HG03097 (cell line): ENCODE data around the gene MEAF6.

Experiments used
- ATAC-seq: cut with Tn5 transposase; IDR thresholded peaks from one replicate; pipeline ENCODE4 v1.9.1; 2021; ENCODE audit not compliant: unreplicated experiment, low FRiP score

Gene MEAF6

GRCh38 chr1:37485902-37486679 lies 28.5 kb downstream of the MEAF6 start:
- ATAC-seq, result no peak

DNA sequence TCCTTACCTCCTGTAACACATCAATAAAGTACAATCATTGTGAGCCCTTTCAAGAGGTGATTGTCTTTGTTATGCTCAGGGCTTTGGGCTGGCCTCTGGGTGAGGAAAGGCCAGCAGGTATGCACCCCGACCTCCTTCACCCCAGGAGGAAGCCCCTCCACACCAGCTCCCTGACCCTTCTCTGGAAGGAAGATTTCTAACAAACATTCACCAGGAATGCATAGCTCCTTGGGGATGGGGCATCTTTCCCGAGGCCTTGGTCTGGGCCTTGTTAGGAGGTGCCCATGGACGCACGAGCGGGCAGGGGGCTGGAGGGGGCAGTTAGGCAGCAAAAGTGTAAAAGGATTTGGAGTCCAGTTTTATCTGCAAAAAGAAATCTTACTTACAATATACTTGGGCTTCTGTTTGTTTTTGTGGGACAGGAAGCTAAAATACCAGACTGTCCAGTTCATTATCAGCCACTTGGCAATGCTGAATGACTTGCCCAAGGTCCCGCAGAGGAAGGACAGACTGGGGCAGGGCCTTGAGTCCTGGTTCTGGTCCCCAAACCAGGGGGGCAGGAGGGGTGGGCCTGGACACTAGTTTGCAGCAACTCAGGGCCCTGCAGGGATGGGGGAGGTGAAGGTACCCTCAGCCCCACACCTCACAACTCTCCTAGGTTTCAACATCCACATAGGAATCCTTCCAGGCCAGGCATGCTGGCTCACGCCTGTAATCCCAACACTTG lies 30.1 kb downstream of the MEAF6 start:
- ATAC-seq, result no peak

- ATAC-seq, result no peak
Observed at GRCh38 chr1:37483785-37484184, 30.8 kb downstream of the MEAF6 start.

DNA sequence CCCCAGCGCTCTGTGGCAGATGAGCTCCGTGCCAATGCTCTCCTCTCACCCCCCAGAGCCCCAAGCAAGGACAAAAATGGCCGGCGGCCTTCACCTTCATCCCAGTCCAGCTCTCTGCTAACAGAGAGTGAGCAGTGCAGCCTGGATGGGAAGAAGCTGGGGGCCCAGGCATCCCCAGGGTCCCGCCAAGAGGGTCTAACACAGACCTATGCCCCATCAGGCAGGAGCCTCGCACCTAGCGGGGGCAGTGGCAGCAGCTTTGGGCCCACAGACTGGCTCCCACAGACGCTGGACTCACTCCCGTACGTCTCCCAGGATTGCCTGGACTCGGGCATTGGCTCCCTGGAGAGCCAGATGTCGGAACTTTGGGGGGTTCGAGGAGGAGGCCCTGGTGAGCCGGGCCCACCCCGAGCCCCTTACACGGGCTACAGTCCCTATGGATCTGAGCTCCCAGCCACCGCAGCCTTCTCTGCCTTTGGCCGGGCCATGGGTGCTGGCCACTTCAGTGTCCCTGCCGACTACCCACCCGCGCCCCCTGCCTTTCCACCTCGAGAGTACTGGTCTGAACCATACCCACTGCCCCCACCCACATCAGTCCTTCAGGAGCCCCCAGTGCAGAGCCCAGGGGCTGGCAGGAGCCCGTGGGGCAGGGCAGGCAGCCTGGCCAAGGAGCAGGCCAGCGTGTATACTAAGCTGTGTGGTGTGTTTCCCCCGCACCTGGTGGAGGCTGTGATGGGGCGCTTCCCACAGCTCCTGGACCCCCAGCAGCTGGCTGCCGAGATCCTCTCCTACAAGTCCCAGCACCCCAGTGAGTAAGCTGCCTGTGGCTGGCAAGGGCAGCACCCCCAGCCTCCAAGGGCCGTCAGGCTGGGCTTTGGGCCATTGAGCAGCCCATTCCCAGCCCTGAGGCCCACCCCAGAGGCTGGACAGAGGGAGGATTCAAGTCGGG lies 31.5 kb downstream of the MEAF6 start:
- no peak for ATAC-seq

- ATAC-seq, result no peak
Observed at GRCh38 chr1:37482004-37482785, 32.4 kb downstream of the MEAF6 start.

GRCh38 chr1:37481289-37482003 lies 33.1 kb downstream of the MEAF6 start:
- no peak for ATAC-seq

GRCh38 chr1:37480581-37481288 lies 33.8 kb downstream of the MEAF6 start:
- no peak for ATAC-seq

GRCh38 chr1:37480125-37480466 lies 34.5 kb downstream of the MEAF6 start:
- no peak for ATAC-seq

GRCh38 chr1:37479255-37480124 lies 35.1 kb downstream of the MEAF6 start:
- ATAC-seq, result no peak

GRCh38 chr1:37478890-37479254 lies 35.7 kb downstream of the MEAF6 start:
- ATAC-seq, result no peak

DNA sequence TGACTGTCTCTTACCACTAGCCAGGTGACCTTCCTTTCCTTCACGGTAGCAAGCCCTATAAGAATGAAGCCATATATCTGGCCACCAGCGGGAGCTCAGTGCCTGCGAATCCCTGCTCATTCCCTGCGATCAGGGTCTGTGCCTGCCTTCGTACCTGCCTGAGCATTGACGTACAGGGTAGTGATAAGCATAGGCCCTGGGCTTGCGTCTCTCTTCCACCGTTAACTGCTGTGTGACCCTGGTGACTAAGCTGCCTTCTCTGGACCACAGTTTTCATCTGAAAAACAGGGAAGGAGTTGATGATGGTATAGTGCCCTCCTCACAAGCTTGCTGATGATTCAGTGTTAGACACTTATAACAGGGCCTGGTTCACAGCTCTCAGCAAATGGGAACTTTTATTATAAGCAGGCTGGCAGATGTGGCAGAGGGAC lies 36.1 kb downstream of the MEAF6 start:
- no peak for ATAC-seq

GRCh38 chr1:37477946-37478345 lies 36.6 kb downstream of the MEAF6 start:
- no peak for ATAC-seq

DNA sequence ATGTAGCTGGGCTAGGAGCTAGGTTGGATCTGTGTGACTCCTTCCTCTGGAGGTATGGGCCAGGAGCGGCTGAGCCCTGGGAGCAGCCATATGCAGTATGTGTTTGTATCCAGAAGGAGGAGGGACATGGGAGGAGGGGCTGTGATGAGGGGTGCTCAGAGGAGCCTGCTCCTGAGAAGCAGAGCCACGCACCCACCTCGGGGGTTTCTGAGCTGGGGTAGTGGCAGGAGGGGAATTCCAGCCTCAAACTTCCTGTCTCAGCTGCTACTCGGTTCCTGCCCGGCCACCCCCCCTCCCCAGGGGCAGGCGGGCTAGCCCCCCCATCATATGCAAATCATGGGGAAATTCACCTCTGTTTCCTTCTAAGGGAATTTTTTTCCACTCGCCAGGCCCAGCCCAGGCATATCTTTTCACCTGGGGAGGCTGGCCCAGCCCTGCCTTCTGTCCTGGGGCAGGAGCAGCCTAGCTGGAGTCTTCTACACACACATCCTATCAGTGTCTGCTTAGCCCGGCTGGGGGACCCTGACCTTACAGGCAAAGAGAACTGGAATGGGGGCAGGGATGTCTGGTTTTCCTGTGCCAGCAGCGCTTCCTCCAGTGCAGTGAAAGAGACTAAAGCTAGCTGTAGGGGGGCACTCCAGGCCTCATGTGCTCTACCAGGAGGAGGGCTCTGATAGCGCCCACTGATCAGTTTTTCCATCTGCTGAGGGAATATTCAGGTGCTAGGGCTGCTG lies 37.2 kb downstream of the MEAF6 start:
- ATAC-seq, result peak; percentile 38

DNA sequence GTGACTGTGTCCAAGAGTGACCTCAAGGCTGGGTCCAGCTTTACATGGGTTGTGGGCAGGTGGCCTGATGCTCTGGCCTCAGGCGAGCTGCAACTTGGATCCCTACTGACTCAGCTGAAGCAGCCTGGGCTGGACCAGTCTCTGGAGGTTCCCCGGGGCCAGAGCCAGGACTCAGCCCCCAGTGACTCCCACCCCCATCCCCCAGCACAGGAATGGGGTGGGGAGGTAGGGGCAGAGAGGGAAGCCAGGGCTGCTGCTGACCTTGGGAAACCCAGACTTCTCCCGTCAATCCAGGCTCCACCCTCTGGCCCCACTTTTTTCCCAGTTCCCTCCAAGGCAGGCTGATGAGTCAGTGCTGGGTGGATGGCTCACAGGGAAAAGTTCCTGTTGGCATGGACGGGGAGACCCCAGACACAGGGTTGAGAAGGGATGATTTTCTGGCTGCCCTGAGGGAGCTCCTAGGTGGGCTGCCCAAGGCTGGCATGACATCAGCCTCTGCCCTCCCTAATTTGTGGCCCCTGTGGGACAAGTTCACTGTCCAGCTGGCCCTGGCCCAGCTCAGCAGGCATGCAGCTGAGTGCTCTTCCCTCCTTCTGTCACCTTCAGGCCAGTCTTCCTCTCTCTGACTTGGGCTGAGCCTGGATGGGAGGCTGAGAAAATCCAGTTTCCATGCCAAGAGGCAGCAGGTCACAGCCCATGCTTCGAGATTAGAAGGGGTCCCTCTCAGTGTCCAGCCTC lies 37.9 kb downstream of the MEAF6 start:
- ATAC-seq, result no peak

- ATAC-seq, result no peak
Observed at GRCh38 chr1:37476087-37476452, 38.5 kb downstream of the MEAF6 start.

GRCh38 chr1:37475380-37476086 lies 39.0 kb downstream of the MEAF6 start:
- no peak for ATAC-seq
